ENCODE measurements around the gene PRPF6. TPM values are rescaled to one million over a fixed set of nuclear protein-coding genes. Genes with fewer than 3 reads are reported as not detected.

PRPF6 gene
- total and polyA plus RNA-seq, 2 of the 13 experiments (the other 11 are each of a cell fraction or from before 2014, with no cell fraction given), result 63.7 to 101 TPM

GRCh38 chr20:64047968-64048401 lies 67.1 kb downstream of the PRPF6 start:
- CTCF ChIA-PET (ENCODE audit: low intra/inter-chr PET ratio, low total read pairs), result no interaction called here
- ATAC-seq (no peak), DNase-seq (ENCODE audit: low spot score) (no peak), FAIRE-seq (no peak)
- H3K9me3 ChIP-seq (ENCODE audit: low read length), result no peaks in the 10 kb centered on the region
- in situ Hi-C loops (cut with HindIII; ENCODE audit: extremely low pct_ligation_motif_present, low pct_unique_long_range_greater_than_20kb) (no loop called here), intact Hi-C loops (cut with micrococcal nuclease; ENCODE audit: unreplicated experiment) (no loop called here)
- POLR2A ChIA-PET, result no interaction called here
- peaks cover 4% of the 10 kb centered on the region for H3K79me2 ChIP-seq (ENCODE audit: insufficient read depth, low read length)
- H3K27ac ChIP-seq (ENCODE audit: extremely low read length, insufficient read depth, low read length), result no peak overlapping the region
- H3K9ac ChIP-seq (ENCODE audit: insufficient read depth, low read depth, low read length), result no peak overlapping the region
- H3K4me3 ChIP-seq (replicated peaks in 1 of 3; ENCODE audit: insufficient read depth in 1 of 3, low read depth in 2 of 3, low read length in 3 of 3), result no peak overlapping the region; a peak in 1 of 6 replicates
- no peaks in the 10 kb centered on the region; a peak in 1 of 5 replicates for H3K27me3 ChIP-seq (ENCODE audit: control insufficient read depth in 1 of 2, insufficient read depth in 2 of 2, low read length in 2 of 2)
- H3K4me1 ChIP-seq (ENCODE audit: insufficient read depth, low read length), result peaks cover 66% of the 10 kb centered on the region
- 98% methylated on average over 34 of the region's 49 CpGs for WGBS (ENCODE audit: low lambda C conversion rate)
- no TSS peak for BruUV-seq (replicated peaks)
- TF ChIP-seq ZNF768 (CRISPR knock-in tag; IDR thresholded peaks at IDR 0.05) (peak; percentile 50; the same call in 1 of the 2 replicates), PHB2 (IDR thresholded peaks at IDR 0.05; ENCODE audit: partially characterized antibody) (no peak), RBFOX2 (IDR thresholded peaks at IDR 0.05; ENCODE audit: low read depth, low read length) (peak; percentile 46; the same call in 1 of the 2 replicates), ZNF850 (CRISPR knock-in tag; conservative IDR thresholded peaks at IDR 0.05) (no peak), HNRNPL (IDR thresholded peaks at IDR 0.05; ENCODE audit: low read depth, low read length) (peak; percentile 82; the same call in 1 of the 2 replicates), AGO2 (optimal IDR thresholded peaks at IDR 0.05; ENCODE audit: low read depth, low read length) (peak; percentile 94), ZBTB38 (CRISPR knock-in tag; IDR thresholded peaks at IDR 0.05) (peak; percentile 67), ZBTB33 (CRISPR knock-in tag; IDR thresholded peaks at IDR 0.05) (peak; percentile 36; the same call in 1 of the 2 replicates), ZNF567 (CRISPR knock-in tag; IDR thresholded peaks at IDR 0.05; ENCODE audit: borderline replicate concordance) (no peak)
- no peak overlapping the region for H2AFZ ChIP-seq (ENCODE audit: low read length)
- H3K4me2 ChIP-seq (ENCODE audit: low read depth, low read length), result no peak overlapping the region
- no peaks in the 10 kb centered on the region for H3K36me3 ChIP-seq (replicated peaks in 1 of 2; ENCODE audit: control insufficient read depth in 1 of 2, insufficient read depth in 2 of 2, low read length in 2 of 2)
- H4K20me1 ChIP-seq (ENCODE audit: insufficient read depth, low read length), result no peaks in the 10 kb centered on the region

Data from HepG2 (cell line).